Common myeloid progenitor, CD34-positive (primary cell): ENCODE data around the gene HDGFL2.

Experiments used
- CTCF ChIA-PET: fragments of 350-600 bp; sonication (Branson Sonifier 250); formaldehyde crosslinking; loops from one replicate; lab custom pipeline; 2021; ENCODE audit warnings: antibody characterized with exemption; lab: Charles Lee
- POLR2A ChIA-PET: fragments of 350-600 bp; sonication (Branson Sonifier 250); formaldehyde crosslinking; loops from one replicate; lab custom pipeline; 2021; ENCODE audit warnings: antibody characterized with exemption; lab: Charles Lee
- DNase-seq, 3 donors: peaks; one replicate each; pipeline versions ENCODE4 v3.0.0 to v3.0.0-alpha.2; 2013
- H3K27ac ChIP-seq, 2 experiments: 1 replicate in 1 of 2; 2 replicates in 1 of 2; pipeline ENCODE4 v1.7.0; 2013; ENCODE audit warnings: inconsistent platforms in 2 of 2, low read length in 2 of 2, mild to moderate bottlenecking in 2 of 2, low read depth in 1 of 2, moderate library complexity in 1 of 2; ENCODE audit not compliant: severe bottlenecking in 2 of 2, insufficient read depth in 1 of 2, poor library complexity in 1 of 2
- H3K27me3 ChIP-seq, 5 experiments: replicated peaks in 2 of 5; 1 replicate in 3 of 5; 2 replicates in 2 of 5; pipeline versions ENCODE4 v1.6.1 to v1.7.0; 2013; ENCODE audit warnings: low read length in 4 of 5, mild to moderate bottlenecking in 2 of 5, moderate library complexity in 2 of 5, inconsistent platforms in 1 of 5; ENCODE audit not compliant: insufficient read depth in 5 of 5, control insufficient read depth in 4 of 5
- H3K36me3 ChIP-seq, 4 experiments: 1 replicate in 2 of 4; 2 replicates in 2 of 4; pipeline versions ENCODE4 v1.6.1 to v1.7.0; 2013; ENCODE audit warnings: low read length in 3 of 4, control low read depth in 1 of 4, mild to moderate bottlenecking in 1 of 4; ENCODE audit not compliant: control insufficient read depth in 4 of 4, insufficient read depth in 4 of 4
- H3K4me1 ChIP-seq, 4 experiments: 1 replicate in 3 of 4; 2 replicates in 1 of 4; pipeline versions ENCODE4 v1.6.1 to v1.7.1; 2013; ENCODE audit warnings: low read length in 3 of 4, mild to moderate bottlenecking in 3 of 4, control low read depth in 1 of 4, inconsistent platforms in 1 of 4, moderate library complexity in 1 of 4; ENCODE audit not compliant: control insufficient read depth in 4 of 4, insufficient read depth in 4 of 4; ENCODE audit errors: control extremely low read depth in 1 of 4
- H3K4me3 ChIP-seq, 7 experiments: 1 replicate in 4 of 7; 2 replicates in 3 of 7; pipeline versions ENCODE4 v1.5.1 to v1.7.0; 2013; ENCODE audit warnings: mild to moderate bottlenecking in 7 of 7, low read length in 6 of 7, moderate library complexity in 6 of 7, inconsistent platforms in 2 of 7, low read depth in 2 of 7, control low read depth in 1 of 7; ENCODE audit not compliant: insufficient read depth in 4 of 7, control insufficient read depth in 1 of 7; ENCODE audit errors: extremely low read depth in 1 of 7
- H3K9me3 ChIP-seq, 5 experiments: 1 replicate in 4 of 5; 2 replicates in 1 of 5; pipeline versions ENCODE4 v1.6.1 to v1.7.1; 2013; ENCODE audit warnings: low read length in 4 of 5, mild to moderate bottlenecking in 2 of 5, inconsistent platforms in 1 of 5, low read depth in 1 of 5, moderate library complexity in 1 of 5; ENCODE audit not compliant: control insufficient read depth in 4 of 5, insufficient read depth in 2 of 5; ENCODE audit errors: control extremely low read depth in 1 of 5
- WGBS: methylation state at CpG from one replicate; pipeline ENCODE4 v1.1.5; 2013; ENCODE audit not compliant: insufficient coverage; 5-methylcytosine and 5-hydroxymethylcytosine counted together

Gene HDGFL2

DNA sequence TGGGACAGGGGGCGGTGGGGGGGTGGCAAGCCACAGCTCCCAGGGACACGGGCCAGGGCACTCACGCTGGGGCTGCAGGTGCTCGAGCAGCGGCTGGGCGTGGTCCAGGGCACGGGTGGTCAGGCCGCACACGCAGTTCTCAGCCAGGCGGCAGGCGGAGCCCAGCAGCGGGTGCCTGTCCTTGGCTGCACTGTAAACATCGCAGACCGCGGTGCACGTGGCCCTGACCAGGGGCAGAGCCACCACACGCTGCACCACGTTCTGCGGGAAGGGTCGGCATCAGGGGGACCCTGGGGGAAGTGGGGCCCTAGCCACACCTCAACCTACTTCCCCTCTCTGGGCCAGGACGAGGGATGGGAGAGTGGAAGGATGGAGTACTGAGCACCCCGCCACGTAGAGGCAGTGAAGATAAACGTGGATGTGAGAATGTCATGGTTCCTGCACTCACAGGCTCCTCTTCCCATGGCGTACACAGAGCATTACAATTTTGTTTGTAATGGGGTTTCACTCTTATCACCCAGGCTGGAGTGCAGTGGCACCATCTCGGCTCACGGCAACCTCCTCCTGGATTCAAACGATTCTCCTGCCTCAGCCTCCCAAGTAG is 59.6 kb downstream of the HDGFL2 start:
- Histone ChIP-seq H3K9me3 (no peaks in the 10 kb centered on the region), H3K27ac (no peak overlapping the region), H3K27me3 (peaks cover 0 to 22% (median 9%) of the 10 kb centered on the region in 5 experiments), H3K36me3 (no peaks in the 10 kb centered on the region), H3K4me3 (no peak overlapping the region), H3K4me1 (peaks cover 0 to 16% (median 13%) of the 10 kb centered on the region in 4 experiments)
- ChIA-PET POLR2A (no interaction called here), CTCF (no interaction called here)
- no peak for DNase-seq
- WGBS, result 58% methylated on average over 18 of the region's 28 CpGs

DNA sequence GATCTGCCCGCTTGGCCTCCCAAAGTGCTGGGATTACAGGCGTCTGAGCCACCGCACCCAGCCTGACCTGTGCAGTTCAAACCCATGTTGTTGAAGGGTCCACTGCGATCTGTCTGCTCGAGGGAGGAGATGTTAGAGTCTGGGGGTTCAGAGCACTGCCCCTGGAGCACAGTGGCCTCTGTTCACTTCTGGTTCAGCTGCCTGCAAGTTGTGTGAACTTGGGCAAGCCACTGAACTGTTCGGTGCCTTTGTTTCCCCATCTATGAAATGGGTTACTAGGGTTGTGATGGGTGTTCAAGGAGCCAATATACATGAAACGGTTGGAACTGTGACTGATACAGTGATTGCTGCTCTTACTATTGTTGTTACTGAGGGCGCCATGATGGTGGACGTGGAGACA is 61.2 kb downstream of the HDGFL2 start:
- 97% methylated on average over 9 of the region's 9 CpGs for WGBS
- no peaks in the 10 kb centered on the region for H3K36me3 ChIP-seq
- H3K4me1 ChIP-seq, result peaks cover 0 to 16% (median 13%) of the 10 kb centered on the region in 4 experiments
- no peak overlapping the region for H3K27ac ChIP-seq
- H3K27me3 ChIP-seq, result peaks cover 0 to 22% (median 9%) of the 10 kb centered on the region in 5 experiments
- DNase-seq, result no peak
- CTCF ChIA-PET, result interaction anchor here (1.0 kb wide), 1 partner anchor 9 kb away, joined by 3 read pairs; no protein-coding TSS in a partner anchor
- H3K9me3 ChIP-seq, result no peaks in the 10 kb centered on the region
- no peak overlapping the region for H3K4me3 ChIP-seq
- POLR2A ChIA-PET, result no interaction called here

DNA sequence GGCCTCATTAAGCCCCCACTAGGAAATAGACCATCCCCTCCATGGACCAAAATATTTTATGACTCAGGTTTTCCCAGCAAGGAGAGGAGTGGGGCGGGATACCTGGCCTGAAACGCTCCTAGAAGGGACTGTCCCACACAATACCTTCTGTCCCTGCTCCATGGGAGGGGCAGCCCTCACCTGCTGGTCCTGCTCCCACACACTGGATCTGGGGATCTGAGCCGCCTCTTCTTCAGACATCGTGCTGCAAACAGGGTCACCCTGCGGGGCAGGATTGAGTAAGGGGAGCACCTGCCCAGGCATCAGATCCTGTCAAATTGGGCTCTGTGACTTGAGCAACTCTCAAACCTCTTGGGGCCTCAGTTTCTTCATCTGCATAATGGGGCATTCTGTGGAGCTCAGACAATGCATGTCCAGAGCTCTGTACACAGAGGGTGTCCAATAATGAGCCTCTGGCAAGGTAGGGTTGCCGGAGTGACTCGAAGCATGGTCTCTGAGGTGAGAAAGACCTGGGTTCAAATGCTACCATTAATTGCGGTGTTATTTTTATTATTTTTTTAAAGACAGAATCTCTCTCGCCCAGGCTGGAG is 61.8 kb downstream of the HDGFL2 start:
- no peak for DNase-seq
- no peak overlapping the region for H3K4me3 ChIP-seq
- no peaks in the 10 kb centered on the region for H3K36me3 ChIP-seq
- CTCF ChIA-PET, result interaction anchor here (1.0 to 2.2 kb wide), 4 partner anchors 8 to 21 kb away, joined by 3 to 16 read pairs (median 6); no protein-coding TSS in a partner anchor
- POLR2A ChIA-PET, result no interaction called here
- 86% methylated on average over 7 of the region's 9 CpGs for WGBS
- no peak overlapping the region for H3K27ac ChIP-seq
- peaks cover 0 to 16% (median 13%) of the 10 kb centered on the region in 4 experiments for H3K4me1 ChIP-seq
- peaks cover 0 to 22% (median 9%) of the 10 kb centered on the region in 5 experiments for H3K27me3 ChIP-seq
- H3K9me3 ChIP-seq, result no peaks in the 10 kb centered on the region

DNA sequence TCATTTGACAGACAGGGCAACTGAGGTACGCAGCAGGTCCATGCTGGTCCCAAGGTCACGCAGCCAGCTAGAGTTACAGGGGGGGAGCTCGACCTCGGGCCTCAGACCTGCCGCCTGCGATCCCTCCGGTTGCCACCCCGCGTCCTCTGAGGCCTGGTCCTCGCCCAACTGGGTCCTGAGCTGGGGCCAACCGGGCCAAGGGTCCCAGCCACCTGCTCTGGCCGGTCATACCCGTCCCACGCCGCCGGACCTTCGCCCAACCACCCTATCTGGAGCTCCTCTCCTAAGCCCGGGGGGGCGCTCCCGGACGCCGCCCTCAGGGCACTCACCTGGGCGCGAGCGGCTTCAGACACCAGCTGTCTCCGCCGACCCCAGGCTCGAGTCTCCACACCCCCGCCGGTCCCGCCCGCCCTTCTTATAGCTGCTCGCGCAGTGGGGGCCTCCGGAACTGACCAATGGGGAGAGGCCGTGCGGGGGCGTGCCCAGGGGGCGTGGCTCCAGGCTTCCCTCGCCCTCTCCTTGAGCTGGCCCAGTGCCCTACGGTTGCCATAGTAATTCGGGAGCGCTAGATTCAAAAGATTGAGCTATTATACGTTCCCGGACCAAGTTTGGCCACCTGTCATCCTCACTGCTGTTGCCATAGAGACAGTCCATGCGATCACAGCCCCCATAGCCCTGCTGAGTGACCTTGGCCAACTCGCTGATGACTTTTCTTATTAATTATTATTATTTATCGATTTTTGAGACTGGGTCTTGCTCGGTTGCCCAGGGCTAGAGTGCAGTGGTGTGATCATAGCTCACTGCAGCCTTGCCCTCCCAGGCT is 63.0 kb downstream of the HDGFL2 start, which contains the start of gene PLIN5:
PLIN5 (minus strand) TSS at position 389 of the 823 bp plus-strand sequence. CDS start 1,150 bp downstream, outside the sequence.
- peaks cover 0 to 22% (median 20%) of the 10 kb centered on the region in 4 experiments for H3K4me1 ChIP-seq
- peaks cover 0 to 22% (median 9%) of the 10 kb centered on the region in 5 experiments for H3K27me3 ChIP-seq
- no peaks in the 10 kb centered on the region for H3K36me3 ChIP-seq
- H3K4me3 ChIP-seq, result peak within 1 kb of the TSS in 1 of 7 experiments; percentile 45
- ChIA-PET POLR2A (no interaction called here), CTCF (interaction anchor here (0.8 to 2.2 kb wide), 9 partner anchors 10 to 100 kb away, joined by 3 to 16 read pairs (median 3); partner anchors contain the start of gene SEMA6B)
- H3K27ac ChIP-seq, result no peak within 1 kb of the TSS
- 17% methylated on average over 33 of the region's 49 CpGs for WGBS
- peak; percentile 63 to 83 (median 81) for DNase-seq
- no peaks in the 10 kb centered on the region for H3K9me3 ChIP-seq

DNA sequence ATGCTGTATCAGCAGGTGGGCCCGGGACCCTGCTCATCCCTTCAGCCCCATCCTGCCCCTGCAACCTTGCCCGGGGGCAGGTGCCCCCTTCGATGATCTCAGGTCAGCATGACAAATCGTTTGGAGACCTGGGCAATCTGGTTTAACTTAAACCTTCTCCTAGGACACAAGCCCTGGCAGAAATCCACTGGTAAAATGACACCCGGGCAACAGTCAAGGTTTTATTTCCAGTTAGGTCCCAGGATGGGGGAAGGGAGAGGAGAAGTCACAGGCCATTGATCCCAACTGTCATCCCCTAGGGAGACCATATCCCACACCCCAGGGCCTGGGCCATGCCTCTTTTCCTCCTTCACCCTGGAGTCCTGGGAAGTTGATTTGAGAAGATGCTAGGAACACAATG is 64.7 kb downstream of the HDGFL2 start:
- CTCF ChIA-PET, result no interaction called here
- no peak for DNase-seq
- WGBS, result 100% methylated on average over 1 of the region's 5 CpGs
- Histone ChIP-seq H3K4me3 (no peak overlapping the region), H3K27ac (no peak overlapping the region), H3K36me3 (no peaks in the 10 kb centered on the region), H3K9me3 (no peaks in the 10 kb centered on the region), H3K27me3 (peaks cover 0 to 22% (median 7%) of the 10 kb centered on the region in 5 experiments), H3K4me1 (peaks cover 2 to 26% (median 20%) of the 10 kb centered on the region in 4 experiments)
- POLR2A ChIA-PET, result no interaction called here

DNA sequence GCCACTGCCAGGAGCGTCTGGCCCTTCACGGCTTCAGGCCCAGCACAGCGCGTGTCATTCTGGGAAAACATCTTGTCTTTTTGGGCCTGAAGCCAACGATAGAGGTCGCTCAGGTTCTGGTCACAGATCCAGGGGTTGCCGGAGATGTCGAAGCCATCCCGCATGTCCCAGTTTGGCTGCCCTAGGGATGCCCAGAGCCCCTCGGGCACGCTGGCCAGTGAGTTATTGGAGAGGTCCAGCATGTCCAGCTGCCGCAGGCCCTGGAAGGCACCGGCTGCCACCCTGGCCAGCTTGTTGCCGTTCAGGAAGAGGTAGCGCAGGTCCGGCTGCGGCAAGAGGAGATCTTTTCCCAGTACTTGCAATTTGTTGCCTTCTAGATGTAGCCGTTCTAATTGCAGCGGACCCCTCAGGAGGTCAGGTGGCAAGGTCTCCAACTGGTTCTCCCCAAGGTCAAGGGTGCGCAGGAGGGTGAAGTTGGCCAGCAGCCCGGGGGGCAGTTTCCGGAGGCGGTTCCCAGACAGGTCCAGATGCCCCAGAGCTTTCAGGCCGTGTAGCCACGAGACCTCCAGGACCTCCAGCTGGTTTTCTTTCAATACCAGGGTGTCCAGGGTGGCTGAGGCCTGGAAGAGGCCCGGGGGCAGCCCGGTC is 66.0 kb downstream of the HDGFL2 start:
- 97% methylated on average over 25 of the region's 27 CpGs for WGBS
- H3K4me3 ChIP-seq, result no peak overlapping the region
- POLR2A ChIA-PET, result no interaction called here
- H3K36me3 ChIP-seq, result no peaks in the 10 kb centered on the region
- no peak for DNase-seq
- peaks cover 2 to 26% (median 20%) of the 10 kb centered on the region in 4 experiments for H3K4me1 ChIP-seq
- H3K9me3 ChIP-seq, result no peaks in the 10 kb centered on the region
- H3K27me3 ChIP-seq, result peaks cover 0 to 22% (median 7%) of the 10 kb centered on the region in 5 experiments
- no peak overlapping the region for H3K27ac ChIP-seq
- CTCF ChIA-PET, result no interaction called here
